Peyer's patch (tissue), 4 donors: ENCODE measurements around the gene SAE1.

ENCODE experiments used
- CTCF ChIP-seq, 6 experiments: fragments of 450-650 bp in 4 of 6; fragments of 200-600 bp in 2 of 6; sonication (generic) in 1 of 6; IDR thresholded peaks; one replicate each; pipeline ENCODE4 v1.5.1; 2017 to 2019; ENCODE audit warnings: antibody characterized with exemption in 6 of 6, mild to moderate bottlenecking in 3 of 6, moderate library complexity in 1 of 6
- POLR2A ChIP-seq, 2 donors: fragments of 450-650 bp; IDR thresholded peaks; one replicate each; pipeline ENCODE4 v1.5.1; 2017; ENCODE audit warnings: antibody characterized with exemption in 2 of 2, mild to moderate bottlenecking in 2 of 2, moderate library complexity in 2 of 2

DNA sequence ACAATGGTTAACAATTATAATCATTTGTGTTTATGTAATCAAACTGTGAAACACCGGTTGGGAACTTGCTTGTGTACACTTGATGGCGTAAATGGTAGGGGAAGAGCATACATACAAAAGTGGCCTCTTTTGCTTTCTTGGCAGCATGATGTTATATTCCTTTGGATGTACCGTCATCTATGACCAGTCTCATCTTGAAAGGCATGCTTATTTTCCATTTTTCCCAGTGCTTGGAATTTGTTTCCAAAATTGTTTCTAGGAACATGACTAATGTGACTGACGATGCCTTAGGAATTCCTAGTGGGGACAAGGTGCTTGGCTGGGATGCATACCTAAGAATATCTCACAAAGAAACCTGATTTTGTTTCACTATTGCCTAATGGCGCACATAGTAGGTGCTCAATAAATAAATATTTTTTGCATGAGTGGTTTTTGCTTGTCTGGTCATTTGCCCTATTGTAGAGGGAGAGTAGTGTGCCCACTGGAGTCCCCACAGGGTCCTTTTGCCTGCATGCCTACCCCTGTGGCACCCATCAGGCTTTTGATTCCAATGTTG lies 45.5 kb downstream of the SAE1 start:
- TF ChIP-seq POLR2A (IDR thresholded peaks at IDR 0.05): no peak
- TF ChIP-seq CTCF (IDR thresholded peaks at IDR 0.05): no peak
